IMR-90 (cell line): ENCODE data around the gene SEPTIN5. TPM values are rescaled to one million over a fixed set of nuclear protein-coding genes. Genes with fewer than 3 reads are reported as not detected.

Experiments used
- ATAC-seq: fragments of 200-7000 bp; cut with Tn5 transposase; 2 replicates; pipeline ENCODE4 v1.9.1; 2020; ENCODE audit warnings: low read depth, mild to moderate bottlenecking, moderate library complexity
- BruUV-seq: library from RNA; stranded (reverse); fragments of 400-500 nt; replicated peaks from 2 replicates; lab custom pipeline; 2021; lab: Mats Ljungman, UMichigan
- CTCF ChIA-PET: fragments of 300-600 bp; formaldehyde crosslinking; extraction: SDS; loops from one replicate; lab custom pipeline; 2021; ENCODE audit warnings: antibody characterized with exemption; lab: Yijun Ruan, JAX
- POLR2A ChIA-PET: fragments of 300-600 bp; sonication (Branson Sonifier 250); formaldehyde crosslinking; loops from one replicate; lab custom pipeline; 2022; ENCODE audit warnings: antibody characterized with exemption; ENCODE audit not compliant: unreplicated experiment; lab: Charles Lee
- DNase-seq: peaks from one replicate; pipeline ENCODE4 v3.0.0; 2013
- H2AFZ ChIP-seq: replicated peaks from 2 replicates; pipeline ENCODE3; 2013; ENCODE audit warnings: low read length, mild to moderate bottlenecking; ENCODE audit not compliant: poor library complexity
- H2AK5ac ChIP-seq: 2 replicates; pipeline ENCODE4 v1.6.1; 2013; ENCODE audit warnings: low read depth, low read length, inconsistent platforms
- H2AK9ac ChIP-seq: replicated peaks from 2 replicates; pipeline ENCODE3; 2013; ENCODE audit warnings: mild to moderate bottlenecking, low read depth, low read length, moderate library complexity; ENCODE audit not compliant: poor library complexity
- H2BK120ac ChIP-seq: 2 replicates; pipeline ENCODE4 v1.6.1; 2013; ENCODE audit warnings: low read depth, low read length, inconsistent platforms
- H2BK15ac ChIP-seq: 3 replicates; pipeline ENCODE4 v1.6.1; 2013; ENCODE audit warnings: low read depth, low read length, inconsistent platforms
- H2BK20ac ChIP-seq: 2 replicates; pipeline ENCODE4 v1.6.1; 2013; ENCODE audit warnings: low read depth, mild to moderate bottlenecking, inconsistent platforms, low read length, moderate library complexity
- H2BK5ac ChIP-seq: 2 replicates; pipeline ENCODE4 v1.6.1; 2013; ENCODE audit warnings: mild to moderate bottlenecking, low read depth, low read length, inconsistent platforms; ENCODE audit not compliant: poor library complexity, severe bottlenecking
- H3K14ac ChIP-seq: replicated peaks from 2 replicates; pipeline ENCODE4 v1.6.1; 2013; ENCODE audit warnings: low read depth, low read length, inconsistent platforms
- H3K18ac ChIP-seq: 2 replicates; pipeline ENCODE4 v1.6.1; 2013; ENCODE audit warnings: low read depth, low read length, control low read depth
- H3K23ac ChIP-seq: 2 replicates; pipeline ENCODE4 v1.6.1; 2013; ENCODE audit warnings: low read depth, low read length, inconsistent platforms
- H3K27ac ChIP-seq: 2 replicates; pipeline ENCODE4 v1.5.1; 2013; ENCODE audit warnings: mild to moderate bottlenecking, control low read depth, low read length; ENCODE audit not compliant: insufficient read depth
- H3K27me3 ChIP-seq: 2 replicates; pipeline ENCODE4 v1.6.1; 2013; ENCODE audit warnings: low read length; ENCODE audit not compliant: control insufficient read depth, insufficient read depth
- H3K36me3 ChIP-seq: 2 replicates; pipeline ENCODE4 v1.6.1; 2013; ENCODE audit warnings: low read length, mixed read lengths; ENCODE audit not compliant: control insufficient read depth, insufficient read depth
- H3K4ac ChIP-seq: 2 replicates; pipeline ENCODE4 v1.6.1; 2013; ENCODE audit warnings: low read depth, low read length, inconsistent platforms
- H3K4me1 ChIP-seq: 2 replicates; pipeline ENCODE4 v1.6.1; 2013; ENCODE audit warnings: low read length, mixed read lengths; ENCODE audit not compliant: control insufficient read depth, insufficient read depth
- H3K4me2 ChIP-seq: 2 replicates; pipeline ENCODE4 v1.6.1; 2013; ENCODE audit warnings: low read depth, mild to moderate bottlenecking, control low read depth, low read length, moderate library complexity
- H3K4me3 ChIP-seq: 2 replicates; pipeline ENCODE4 v1.5.1; 2013; ENCODE audit warnings: low read depth, mild to moderate bottlenecking, control low read depth, low read length, moderate library complexity; ENCODE audit not compliant: insufficient read depth
- H3K56ac ChIP-seq: 2 replicates; pipeline ENCODE4 v1.6.1; 2013; ENCODE audit warnings: low read length, inconsistent platforms; ENCODE audit not compliant: insufficient read depth; ENCODE audit errors: extremely low read depth
- H3K79me1 ChIP-seq, 2 experiments: 2 replicates each; pipeline ENCODE4 v1.6.1; 2013; ENCODE audit warnings: low read length in 2 of 2, inconsistent platforms in 1 of 2, low read depth in 1 of 2
- H3K9ac ChIP-seq: 2 replicates; pipeline ENCODE4 v1.6.1; 2013; ENCODE audit warnings: low read depth, low read length, control low read depth
- H3K9me1 ChIP-seq: 2 replicates; pipeline ENCODE4 v1.6.1; 2013; ENCODE audit warnings: low read length, inconsistent platforms; ENCODE audit not compliant: insufficient read depth
- H3K9me3 ChIP-seq: 2 replicates; pipeline ENCODE4 v1.6.1; 2013; ENCODE audit warnings: low read length; ENCODE audit not compliant: control insufficient read depth, insufficient read depth
- H4K20me1 ChIP-seq: 2 replicates; pipeline ENCODE4 v1.6.1; 2013; ENCODE audit warnings: low read length, inconsistent platforms; ENCODE audit not compliant: insufficient read depth
- H4K5ac ChIP-seq: 2 replicates; pipeline ENCODE4 v1.6.1; 2013; ENCODE audit warnings: mild to moderate bottlenecking, low read depth, low read length, control low read depth
- H4K8ac ChIP-seq, 2 experiments: 2 replicates each; pipeline ENCODE4 v1.6.1; 2013; ENCODE audit warnings: low read depth in 2 of 2, low read length in 2 of 2, control low read depth in 1 of 2, inconsistent platforms in 1 of 2
- H4K91ac ChIP-seq: 2 replicates; pipeline ENCODE4 v1.6.1; 2013; ENCODE audit warnings: low read depth, low read length, inconsistent platforms; ENCODE audit not compliant: insufficient read depth
- BHLHE40 ChIP-seq: fragments of 150-350 bp; IDR thresholded peaks from 2 replicates; pipeline ENCODE4 v1.6.1; 2016; ENCODE audit warnings: mild to moderate bottlenecking, low read depth, low read length
- ELK1 ChIP-seq: fragments of 150-350 bp; IDR thresholded peaks from 2 replicates; pipeline ENCODE4 v1.6.1; 2016; ENCODE audit warnings: low read depth, mild to moderate bottlenecking, low read length, moderate library complexity, borderline replicate concordance
- FOS ChIP-seq: fragments of 150-350 bp; IDR thresholded peaks from 2 replicates; pipeline ENCODE4 v1.6.1; 2016; ENCODE audit warnings: low read depth, low read length
- MAFK ChIP-seq: IDR thresholded peaks from 2 replicates; pipeline ENCODE4 v1.6.1; 2012; ENCODE audit warnings: low read depth, low read length, improper control_type of control experiment
- MXI1 ChIP-seq: IDR thresholded peaks from 2 replicates; pipeline ENCODE4 v1.6.1; 2012; ENCODE audit warnings: low read depth, mild to moderate bottlenecking, low read length, moderate library complexity, borderline replicate concordance
- NFE2L2 ChIP-seq: fragments of 150-350 bp; IDR thresholded peaks from 2 replicates; pipeline ENCODE4 v1.6.1; 2016; ENCODE audit warnings: low read depth, mild to moderate bottlenecking, low read length
- POLR2A ChIP-seq: IDR thresholded peaks from 2 replicates; pipeline ENCODE4 v1.6.1; 2012; ENCODE audit warnings: mild to moderate bottlenecking, low read depth, low read length
- RFX5 ChIP-seq: IDR thresholded peaks from 2 replicates; pipeline ENCODE4 v1.8.0; 2012; ENCODE audit warnings: low read depth, mild to moderate bottlenecking, low read length, moderate library complexity
- SMC3 ChIP-seq: fragments of 150-350 bp; IDR thresholded peaks from 2 replicates; pipeline ENCODE4 v1.6.1; 2016; ENCODE audit warnings: low read depth, mild to moderate bottlenecking, antibody characterized with exemption, low read length, moderate library complexity
- WGBS, 2 experiments: methylation state at CpG; one replicate each; pipeline versions ENCODE4 v1.1.5 to v1.1.7; 2013; ENCODE audit warnings: missing lambda C conversion rate in 2 of 2; ENCODE audit not compliant: insufficient read length in 1 of 2; ENCODE audit errors: extremely low coverage in 2 of 2; 5-methylcytosine and 5-hydroxymethylcytosine counted together
- dilution Hi-C: fragments of 300-500 bp; cut with HindIII; formaldehyde crosslinking; loops from one replicate; pipeline ENCODE4 v1.14.3; 2018; ENCODE audit warnings: low sequenced_read_pairs; ENCODE audit not compliant: unreplicated experiment
- in situ Hi-C: fragments of 300-500 bp; cut with MboI; formaldehyde crosslinking; loops from 3 replicates; pipeline ENCODE4 v1.14.3; 2019; ENCODE audit warnings: low sequenced_read_pairs, inconsistent platforms, mixed read lengths
- intact Hi-C: fragments of 100-400 bp; cut with micrococcal nuclease; formaldehyde crosslinking; loops from 2 replicates; pipeline ENCODE4 v1.10.0; 2022
- polyA plus RNA-seq, 3 experiments: library from polyadenylated mRNA; depleted of rRNA; stranded (reverse); fragments of >200 nt; gene quantifications; 2 replicates each; pipeline ENCODE4 v1.2.3, GENCODE V29; 2012; ENCODE audit warnings: low replicate concordance in 1 of 3
- total RNA-seq: library from RNA; depleted of rRNA; stranded (reverse); fragments of >200 nt; gene quantifications from 2 replicates; pipeline ENCODE4 v1.2.3, GENCODE V29; 2012
- TF ChIP-seq, protein P1 (sequence below): conservative IDR thresholded peaks from 2 replicates; pipeline ENCODE4 v1.5.1; 2012; ENCODE audit warnings: mild to moderate bottlenecking, low read depth, low read length, improper control_type of control experiment

The SEPTIN5 gene
- total and polyA plus RNA-seq, 2 of the 4 experiments (the other 2 are of a cell fraction) = 16.8 to 20.7 TPM

- no peak overlapping the region for H4K5ac ChIP-seq
- no peak overlapping the region for H3K4ac ChIP-seq
- H3K27me3 ChIP-seq = peaks cover 2% of the 10 kb centered on the region; the same call in 1 of the 2 replicates
- dilution Hi-C loops = no loop called here
- ATAC-seq (no peak), DNase-seq (no peak)
- TF ChIP-seq RFX5 (no peak), ELK1 (no peak), SMC3 (no peak), MAFK (no peak), BHLHE40 (no peak), POLR2A (no peak), FOS (no peak), NFE2L2 (no peak), MXI1 (no peak)
- TF ChIP-seq, protein P1, sequence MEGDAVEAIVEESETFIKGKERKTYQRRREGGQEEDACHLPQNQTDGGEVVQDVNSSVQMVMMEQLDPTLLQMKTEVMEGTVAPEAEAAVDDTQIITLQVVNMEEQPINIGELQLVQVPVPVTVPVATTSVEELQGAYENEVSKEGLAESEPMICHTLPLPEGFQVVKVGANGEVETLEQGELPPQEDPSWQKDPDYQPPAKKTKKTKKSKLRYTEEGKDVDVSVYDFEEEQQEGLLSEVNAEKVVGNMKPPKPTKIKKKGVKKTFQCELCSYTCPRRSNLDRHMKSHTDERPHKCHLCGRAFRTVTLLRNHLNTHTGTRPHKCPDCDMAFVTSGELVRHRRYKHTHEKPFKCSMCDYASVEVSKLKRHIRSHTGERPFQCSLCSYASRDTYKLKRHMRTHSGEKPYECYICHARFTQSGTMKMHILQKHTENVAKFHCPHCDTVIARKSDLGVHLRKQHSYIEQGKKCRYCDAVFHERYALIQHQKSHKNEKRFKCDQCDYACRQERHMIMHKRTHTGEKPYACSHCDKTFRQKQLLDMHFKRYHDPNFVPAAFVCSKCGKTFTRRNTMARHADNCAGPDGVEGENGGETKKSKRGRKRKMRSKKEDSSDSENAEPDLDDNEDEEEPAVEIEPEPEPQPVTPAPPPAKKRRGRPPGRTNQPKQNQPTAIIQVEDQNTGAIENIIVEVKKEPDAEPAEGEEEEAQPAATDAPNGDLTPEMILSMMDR = no peak
- no peak overlapping the region for H3K4me3 ChIP-seq
- H3K18ac ChIP-seq = no peak overlapping the region
- peaks cover 2% of the 10 kb centered on the region; the same call in 1 of the 2 replicates for H3K4me1 ChIP-seq
- ChIA-PET POLR2A (no interaction called here), CTCF (interaction anchor here (1.3 kb wide), 1 partner anchor 11 kb away, joined by 5 read pairs; no protein-coding TSS in a partner anchor)
- no peaks in the 10 kb centered on the region; the same call in 1 of the 2 replicates for H4K20me1 ChIP-seq
- H3K23ac ChIP-seq = no peak overlapping the region
- no peaks in the 10 kb centered on the region for H3K36me3 ChIP-seq
- in situ Hi-C loops = no loop called here
- H3K9me3 ChIP-seq = no peaks in the 10 kb centered on the region
- H2BK120ac ChIP-seq = no peak overlapping the region
- intact Hi-C loops = no loop called here
- H2AK5ac ChIP-seq = no peak overlapping the region
- no peaks in the 10 kb centered on the region for H3K79me1 ChIP-seq
- H3K27ac ChIP-seq = no peak overlapping the region
- H2AK9ac ChIP-seq = no peak overlapping the region
- H3K9me1 ChIP-seq = no peaks in the 10 kb centered on the region
- H3K56ac ChIP-seq = no peak overlapping the region
- H4K91ac ChIP-seq = no peak overlapping the region
- no peak overlapping the region for H2BK5ac ChIP-seq
- H3K9ac ChIP-seq = no peak overlapping the region
- no peak overlapping the region for H3K4me2 ChIP-seq
- no peak overlapping the region for H4K8ac ChIP-seq
- no peak overlapping the region for H2BK20ac ChIP-seq
- no TSS peak for BruUV-seq
- H3K14ac ChIP-seq = no peak overlapping the region
- H2BK15ac ChIP-seq = no peak overlapping the region
- 86% methylated on average over 1 of the region's 7 CpGs; no CpG with 5 or more reads in 1 of the 2 experiments for WGBS, 2 experiments
- H2AFZ ChIP-seq = no peak overlapping the region
These were observed 26.8 kb downstream of the SEPTIN5 start for GRCh38 chr22:19741053-19741452.
